Measurements from ENCODE around the gene TPRA1. TPM values are rescaled to one million over a fixed set of nuclear protein-coding genes. Genes with fewer than 3 reads are reported as not detected.

The TPRA1 gene
- total RNA-seq, 1 donor from 2014 or later = 38.4 TPM

DNA sequence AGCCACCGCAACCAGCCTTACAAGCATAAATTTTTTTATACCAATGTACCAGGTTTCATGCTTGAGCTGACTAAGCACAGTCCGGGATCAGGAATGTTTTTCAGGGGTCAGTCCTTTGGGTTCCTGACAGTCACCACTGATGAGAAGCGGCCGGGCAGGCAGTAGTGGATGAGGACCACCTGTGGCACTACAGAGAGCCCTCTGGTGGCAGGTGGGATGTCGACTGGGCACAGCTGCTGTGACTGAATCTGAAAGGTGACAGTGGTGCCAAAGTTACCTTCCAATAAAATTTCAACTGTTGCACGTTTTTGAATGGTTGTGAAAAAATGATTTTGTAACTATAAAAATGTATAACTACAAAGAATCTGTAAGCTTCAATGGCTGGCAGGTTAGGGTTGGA, 34.0 kb downstream of the TPRA1 start:
- TF ChIP-seq CTCF (IDR thresholded peaks at IDR 0.05; ENCODE audit: insufficient read depth, low read length, severe bottlenecking) = no peak
- Histone ChIP-seq H3K4me3 (ENCODE audit: low read depth, low read length) (no peak overlapping the region), H3K27me3 (ENCODE audit: control insufficient read depth, insufficient read depth, low read length) (no peaks in the 10 kb centered on the region), H3K36me3 (ENCODE audit: control insufficient read depth, insufficient read depth, low read length) (no peaks in the 10 kb centered on the region)
- FAIRE-seq = no peak
- no peak for DNase-seq (ENCODE audit: low read depth)

DNA sequence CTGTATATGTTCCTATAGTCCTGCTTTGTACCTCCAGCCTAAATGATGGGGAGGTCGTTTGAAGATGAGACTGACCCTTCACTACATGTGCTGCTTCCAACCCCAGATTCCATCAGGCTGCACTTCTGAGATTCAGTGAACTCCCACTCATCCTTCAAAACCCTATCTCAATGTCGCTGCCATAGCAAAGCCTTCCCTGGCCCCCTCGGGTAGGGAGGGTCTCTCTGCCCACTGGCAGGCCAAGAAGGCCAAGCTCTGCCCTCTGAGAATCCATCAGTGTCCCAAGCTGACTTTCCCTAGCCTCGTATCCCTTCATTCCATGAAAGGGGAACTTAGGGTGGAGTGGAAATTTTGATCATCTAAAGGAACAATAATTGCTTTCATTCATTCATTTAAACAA, 35.4 kb downstream of the TPRA1 start:
- H3K27me3 ChIP-seq (ENCODE audit: control insufficient read depth, insufficient read depth, low read length) = no peaks in the 10 kb centered on the region
- DNase-seq (ENCODE audit: low read depth) (no peak), FAIRE-seq (no peak)
- no peak for TF ChIP-seq CTCF (IDR thresholded peaks at IDR 0.05; ENCODE audit: insufficient read depth, low read length, severe bottlenecking)
- H3K4me3 ChIP-seq (ENCODE audit: low read depth, low read length) = no peak overlapping the region
- no peaks in the 10 kb centered on the region for H3K36me3 ChIP-seq (ENCODE audit: control insufficient read depth, insufficient read depth, low read length)

DNA sequence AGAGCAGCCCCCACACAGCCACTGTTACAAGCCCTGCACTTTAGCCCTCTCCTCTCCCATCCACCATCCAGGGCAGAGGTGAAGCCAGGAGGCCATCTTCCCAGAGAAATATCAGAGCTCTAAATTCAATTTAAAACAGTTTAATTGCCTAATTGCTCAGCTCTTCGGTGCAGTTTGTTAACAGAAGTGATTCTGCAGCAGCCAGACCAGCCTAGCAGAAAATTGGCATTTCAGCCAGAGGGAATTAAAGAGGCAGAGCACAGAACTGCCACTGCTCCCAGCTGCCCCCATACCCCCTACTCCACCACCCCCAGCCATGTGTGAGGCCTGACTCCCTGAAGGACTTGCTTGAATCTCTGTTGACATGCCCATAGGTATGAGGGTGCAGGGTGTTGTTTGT, 38.5 kb downstream of the TPRA1 start:
- no peaks in the 10 kb centered on the region for H3K36me3 ChIP-seq (ENCODE audit: control insufficient read depth, insufficient read depth, low read length)
- TF ChIP-seq CTCF (IDR thresholded peaks at IDR 0.05; ENCODE audit: insufficient read depth, low read length, severe bottlenecking) = no peak
- no peaks in the 10 kb centered on the region for H3K27me3 ChIP-seq (ENCODE audit: control insufficient read depth, insufficient read depth, low read length)
- DNase-seq (ENCODE audit: low read depth) = no peak
- no peak for FAIRE-seq
- H3K4me3 ChIP-seq (ENCODE audit: low read depth, low read length) = no peak overlapping the region

DNA sequence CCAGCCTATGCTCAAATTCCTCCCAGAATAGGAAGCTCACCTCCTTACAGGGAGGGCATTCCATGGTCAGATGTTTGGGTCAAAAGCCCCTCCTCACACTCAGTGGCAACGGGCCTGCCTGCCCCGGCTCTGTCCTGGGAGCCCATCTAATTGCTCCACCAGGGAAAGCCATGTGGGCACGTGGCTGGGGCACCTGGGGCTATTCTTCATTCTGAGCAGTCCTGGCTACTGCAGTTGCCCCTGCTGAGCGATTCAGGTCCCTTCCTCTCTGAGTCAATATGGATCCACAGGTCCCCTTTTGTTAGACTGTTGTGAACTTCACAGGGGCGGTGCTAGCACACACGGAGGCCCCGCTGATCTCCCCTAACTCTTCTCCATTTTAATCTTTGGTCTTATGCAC, 39.4 kb downstream of the TPRA1 start:
- Histone ChIP-seq H3K4me3 (ENCODE audit: low read depth, low read length) (no peak overlapping the region), H3K27me3 (ENCODE audit: control insufficient read depth, insufficient read depth, low read length) (no peaks in the 10 kb centered on the region), H3K36me3 (ENCODE audit: control insufficient read depth, insufficient read depth, low read length) (no peaks in the 10 kb centered on the region)
- TF ChIP-seq CTCF (IDR thresholded peaks at IDR 0.05; ENCODE audit: insufficient read depth, low read length, severe bottlenecking) = no peak
- FAIRE-seq = no peak
- no peak for DNase-seq (ENCODE audit: low read depth)

- DNase-seq (ENCODE audit: low read depth) (no peak), FAIRE-seq (no peak)
- Histone ChIP-seq H3K27me3 (ENCODE audit: control insufficient read depth, insufficient read depth, low read length) (no peaks in the 10 kb centered on the region), H3K4me3 (ENCODE audit: low read depth, low read length) (no peak overlapping the region), H3K36me3 (ENCODE audit: control insufficient read depth, insufficient read depth, low read length) (no peaks in the 10 kb centered on the region)
- TF ChIP-seq CTCF (IDR thresholded peaks at IDR 0.05; ENCODE audit: insufficient read depth, low read length, severe bottlenecking) = no peak
These were observed 39.9 kb downstream of the TPRA1 start for GRCh38 chr3:127550468-127551157.

Data from bronchial epithelial cell (primary cell).